HepG2 (cell line): ENCODE results near the gene SPSB2. TPM values are rescaled to one million over a fixed set of nuclear protein-coding genes. Genes with fewer than 3 reads are reported as not detected.

Source experiments
- AKAP8 ChIP-seq: sonication (generic); formaldehyde crosslinking; IDR thresholded peaks from 2 replicates; pipeline ENCODE4 v1.5.1; 2020; ENCODE audit warnings: mild to moderate bottlenecking, missing genetic modification reagents
- DMAP1 ChIP-seq: IDR thresholded peaks from 2 replicates; pipeline ENCODE4 v1.6.1; 2016
- FOXP1 ChIP-seq, 2 experiments: fragments of 450-650 bp in 1 of 2; IDR thresholded peaks; 2 replicates each; pipeline ENCODE4 v1.6.1; 2017 to 2018; ENCODE audit warnings: antibody characterized with exemption in 1 of 2
- GPN1 ChIP-seq: sonication (generic); formaldehyde crosslinking; IDR thresholded peaks from 2 replicates; pipeline ENCODE4 v1.5.1; 2020; ENCODE audit warnings: missing genetic modification reagents, borderline replicate concordance
- KAT2B ChIP-seq: fragments of 150-350 bp; IDR thresholded peaks from 2 replicates; pipeline ENCODE4 v1.6.1; 2014; ENCODE audit warnings: low read depth, low read length, borderline replicate concordance
- KDM4B ChIP-seq: sonication (generic); formaldehyde crosslinking; IDR thresholded peaks from 2 replicates; pipeline ENCODE4 v1.4.0; 2020; ENCODE audit warnings: missing genetic modification reagents
- NAIF1 ChIP-seq: sonication (generic); formaldehyde crosslinking; IDR thresholded peaks from 2 replicates; pipeline ENCODE4 v1.5.0; 2020; ENCODE audit warnings: mild to moderate bottlenecking, missing genetic modification reagents, borderline replicate concordance
- PCBP1 ChIP-seq: fragments of 200-400 bp; formaldehyde crosslinking; IDR thresholded peaks from 2 replicates; pipeline ENCODE4 v1.6.1; 2017; ENCODE audit warnings: mild to moderate bottlenecking, low read depth, low read length, borderline replicate concordance
- YY1 ChIP-seq: IDR thresholded peaks from 2 replicates; pipeline ENCODE4 v1.6.1; 2011; ENCODE audit warnings: low read length, low read depth, moderate library complexity, mild to moderate bottlenecking; ENCODE audit not compliant: insufficient read depth, insufficient replicate concordance
- ZNF296 ChIP-seq: sonication (generic); formaldehyde crosslinking; conservative IDR thresholded peaks from 2 replicates; pipeline ENCODE4 v1.5.0; 2020; ENCODE audit warnings: mild to moderate bottlenecking, missing genetic modification reagents
- ZNF432 ChIP-seq: sonication (generic); formaldehyde crosslinking; IDR thresholded peaks from 2 replicates; pipeline ENCODE4 v1.5.0; 2020; ENCODE audit warnings: missing genetic modification reagents, mild to moderate bottlenecking, borderline replicate concordance
- ZNF451 ChIP-seq: sonication (generic); formaldehyde crosslinking; IDR thresholded peaks from 2 replicates; pipeline ENCODE4 v1.5.0; 2020; ENCODE audit warnings: mild to moderate bottlenecking, missing genetic modification reagents
- ZNF496 ChIP-seq: sonication (generic); formaldehyde crosslinking; IDR thresholded peaks from 2 replicates; pipeline ENCODE4 v1.8.1; 2023; ENCODE audit warnings: mild to moderate bottlenecking, moderate library complexity, missing genetic modification reagents; ENCODE audit not compliant: insufficient replicate concordance
- ZNF577 ChIP-seq: sonication (generic); formaldehyde crosslinking; IDR thresholded peaks from 2 replicates; pipeline ENCODE4 v1.4.0; 2020; ENCODE audit warnings: mild to moderate bottlenecking, low read depth, missing genetic modification reagents, borderline replicate concordance
- ZNF841 ChIP-seq: sonication (generic); formaldehyde crosslinking; IDR thresholded peaks from 2 replicates; pipeline ENCODE4 v1.8.1; 2023; ENCODE audit warnings: missing genetic modification reagents, borderline replicate concordance
- ZSCAN9 ChIP-seq: IDR thresholded peaks from 2 replicates; pipeline ENCODE4 v1.6.1; 2016; ENCODE audit warnings: borderline replicate concordance
- polyA plus RNA-seq, 8 experiments: library from polyadenylated mRNA; depleted of rRNA in 3 of 8; stranded (reverse) in 7 of 8; unstranded in 1 of 8; fragments of >200 nt; fragmentation: Illumina TruSeq in 4 of 8; extraction: Trizol in 4 of 8; gene quantifications; 2 replicates each; pipeline versions ENCODE4 v1.2.1 to v1.2.3, GENCODE V29; 2011 to 2016; ENCODE audit warnings: low read depth in 4 of 8, missing spikeins in 1 of 8, mixed read lengths in 1 of 8; ENCODE audit not compliant: insufficient read depth in 1 of 8
- total RNA-seq, 5 experiments: library from RNA; depleted of rRNA; stranded (reverse); fragments of >200 nt; fragmentation: Illumina TruSeq; extraction: Trizol; gene quantifications; 2 replicates each; pipeline ENCODE4 v1.2.3, GENCODE V29; 2016; ENCODE audit warnings: low read depth in 1 of 5
- TF ChIP-seq, protein P1 (sequence below): sonication (generic); formaldehyde crosslinking; IDR thresholded peaks from 2 replicates; pipeline ENCODE4 v1.5.0; 2020; ENCODE audit warnings: missing genetic modification reagents, mild to moderate bottlenecking, borderline replicate concordance
- TF ChIP-seq, protein P2 (sequence below): IDR thresholded peaks from 2 replicates; pipeline ENCODE4 v1.6.1; 2016; ENCODE audit warnings: control low read depth
- TF ChIP-seq, protein P3 (sequence below): sonication (generic); formaldehyde crosslinking; IDR thresholded peaks from 2 replicates; pipeline ENCODE4 v1.4.0; 2020; ENCODE audit warnings: mild to moderate bottlenecking, low read depth, missing genetic modification reagents
- TF ChIP-seq, protein P4 (sequence below): IDR thresholded peaks from 2 replicates; pipeline ENCODE4 v1.6.1; 2016; ENCODE audit warnings: mild to moderate bottlenecking
- TF ChIP-seq, protein P5 (sequence below): sonication (generic); formaldehyde crosslinking; IDR thresholded peaks from 2 replicates; pipeline ENCODE4 v1.8.0; 2022; ENCODE audit warnings: mild to moderate bottlenecking, missing genetic modification reagents, borderline replicate concordance
- TF ChIP-seq, protein P6 (sequence below): sonication (generic); formaldehyde crosslinking; IDR thresholded peaks from 2 replicates; pipeline ENCODE4 v1.8.1; 2023; ENCODE audit warnings: missing genetic modification reagents, mild to moderate bottlenecking, borderline replicate concordance

Gene SPSB2
- total and polyA plus RNA-seq, 2 of the 13 experiments (the other 11 are each of a cell fraction or from before 2014, with no cell fraction given): 2.0 to 6.2 TPM

DNA sequence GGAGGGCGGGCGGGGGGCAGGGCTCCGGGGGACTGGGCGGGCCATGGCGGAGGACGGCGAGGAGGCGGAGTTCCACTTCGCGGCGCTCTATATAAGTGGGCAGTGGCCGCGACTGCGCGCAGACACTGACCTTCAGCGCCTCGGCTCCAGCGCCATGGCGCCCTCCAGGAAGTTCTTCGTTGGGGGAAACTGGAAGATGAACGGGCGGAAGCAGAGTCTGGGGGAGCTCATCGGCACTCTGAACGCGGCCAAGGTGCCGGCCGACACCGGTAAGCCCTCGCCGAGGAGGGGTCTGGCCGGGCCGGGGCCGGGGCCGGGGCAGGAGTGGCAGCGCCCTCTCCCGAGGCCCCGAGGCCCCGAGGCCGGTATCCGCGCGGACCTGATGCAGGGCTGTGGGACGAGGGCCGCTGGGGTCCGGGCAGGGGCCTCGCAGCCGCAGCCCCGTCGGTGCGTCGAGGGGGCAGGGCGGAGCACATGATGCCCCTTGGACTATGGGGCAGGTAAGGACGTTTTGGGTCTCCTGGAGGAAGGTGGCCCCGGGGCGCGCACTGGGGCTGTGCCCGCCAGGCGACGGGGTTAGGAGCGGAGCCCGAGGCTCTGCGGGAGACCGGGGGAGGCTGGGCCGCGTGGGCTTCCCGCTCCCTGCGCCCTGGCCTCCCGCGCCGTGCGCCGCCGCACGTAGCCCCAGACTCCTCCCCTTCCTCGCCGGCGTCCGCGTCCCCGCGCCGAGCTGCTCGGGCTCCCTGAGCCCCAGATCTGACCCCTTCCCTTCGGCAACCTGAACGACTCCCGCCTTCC is 5.5 kb downstream of the SPSB2 start, which contains the start of gene TPI1 (continued):
- TF ChIP-seq PCBP1: no peak
- TF ChIP-seq KDM4B (CRISPR knock-in tag): no peak
- TF ChIP-seq ZSCAN9 (CRISPR knock-in tag): peak; percentile 75
- TF ChIP-seq KAT2B: no peak
- no peak for TF ChIP-seq ZNF496 (CRISPR knock-in tag)
- TF ChIP-seq ZNF577 (CRISPR knock-in tag): no peak
- TF ChIP-seq FOXP1 (IDR thresholded peaks at IDR 0.05): no peak
- no peak for TF ChIP-seq FOXP1 (CRISPR knock-in tag; IDR thresholded peaks at IDR 0.05)
- TF ChIP-seq, protein P1, sequence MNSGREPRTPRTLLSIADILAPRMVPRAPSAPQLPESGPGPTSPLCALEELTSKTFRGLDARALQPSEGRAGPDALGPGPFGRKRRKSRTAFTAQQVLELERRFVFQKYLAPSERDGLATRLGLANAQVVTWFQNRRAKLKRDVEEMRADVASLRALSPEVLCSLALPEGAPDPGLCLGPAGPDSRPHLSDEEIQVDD (CRISPR knock-in tag): no peak
- 0 out of 2 replicates have a peak, but pooled peaks have one; percentile 36 for TF ChIP-seq ZNF296 (CRISPR knock-in tag)
- TF ChIP-seq GPN1: 0 out of 2 replicates have a peak, but pooled peaks have one; percentile 13
- TF ChIP-seq, protein P2, sequence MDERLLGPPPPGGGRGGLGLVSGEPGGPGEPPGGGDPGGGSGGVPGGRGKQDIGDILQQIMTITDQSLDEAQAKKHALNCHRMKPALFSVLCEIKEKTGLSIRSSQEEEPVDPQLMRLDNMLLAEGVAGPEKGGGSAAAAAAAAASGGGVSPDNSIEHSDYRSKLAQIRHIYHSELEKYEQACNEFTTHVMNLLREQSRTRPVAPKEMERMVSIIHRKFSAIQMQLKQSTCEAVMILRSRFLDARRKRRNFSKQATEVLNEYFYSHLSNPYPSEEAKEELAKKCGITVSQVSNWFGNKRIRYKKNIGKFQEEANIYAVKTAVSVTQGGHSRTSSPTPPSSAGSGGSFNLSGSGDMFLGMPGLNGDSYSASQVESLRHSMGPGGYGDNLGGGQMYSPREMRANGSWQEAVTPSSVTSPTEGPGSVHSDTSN (CRISPR knock-in tag): no peak
- TF ChIP-seq, protein P3, sequence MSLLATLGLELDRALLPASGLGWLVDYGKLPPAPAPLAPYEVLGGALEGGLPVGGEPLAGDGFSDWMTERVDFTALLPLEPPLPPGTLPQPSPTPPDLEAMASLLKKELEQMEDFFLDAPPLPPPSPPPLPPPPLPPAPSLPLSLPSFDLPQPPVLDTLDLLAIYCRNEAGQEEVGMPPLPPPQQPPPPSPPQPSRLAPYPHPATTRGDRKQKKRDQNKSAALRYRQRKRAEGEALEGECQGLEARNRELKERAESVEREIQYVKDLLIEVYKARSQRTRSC: no peak; the same call in 1 of the 2 replicates
- TF ChIP-seq DMAP1: peak; percentile 61; the same call in 1 of the 2 replicates
- TF ChIP-seq ZNF841: no peak; the same call in 1 of the 2 replicates
- TF ChIP-seq NAIF1: no peak
- no peak for TF ChIP-seq ZNF432 (CRISPR knock-in tag)
- TF ChIP-seq YY1: peak; percentile 84
- TF ChIP-seq AKAP8: peak; percentile 94; the same call in 1 of the 2 replicates
- TF ChIP-seq, protein P4, sequence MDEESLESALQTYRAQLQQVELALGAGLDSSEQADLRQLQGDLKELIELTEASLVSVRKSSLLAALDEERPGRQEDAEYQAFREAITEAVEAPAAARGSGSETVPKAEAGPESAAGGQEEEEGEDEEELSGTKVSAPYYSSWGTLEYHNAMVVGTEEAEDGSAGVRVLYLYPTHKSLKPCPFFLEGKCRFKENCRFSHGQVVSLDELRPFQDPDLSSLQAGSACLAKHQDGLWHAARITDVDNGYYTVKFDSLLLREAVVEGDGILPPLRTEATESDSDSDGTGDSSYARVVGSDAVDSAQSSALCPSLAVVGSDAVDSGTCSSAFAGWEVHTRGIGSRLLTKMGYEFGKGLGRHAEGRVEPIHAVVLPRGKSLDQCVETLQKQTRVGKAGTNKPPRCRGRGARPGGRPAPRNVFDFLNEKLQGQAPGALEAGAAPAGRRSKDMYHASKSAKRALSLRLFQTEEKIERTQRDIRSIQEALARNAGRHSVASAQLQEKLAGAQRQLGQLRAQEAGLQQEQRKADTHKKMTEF: peak; percentile 59
- TF ChIP-seq, protein P5, sequence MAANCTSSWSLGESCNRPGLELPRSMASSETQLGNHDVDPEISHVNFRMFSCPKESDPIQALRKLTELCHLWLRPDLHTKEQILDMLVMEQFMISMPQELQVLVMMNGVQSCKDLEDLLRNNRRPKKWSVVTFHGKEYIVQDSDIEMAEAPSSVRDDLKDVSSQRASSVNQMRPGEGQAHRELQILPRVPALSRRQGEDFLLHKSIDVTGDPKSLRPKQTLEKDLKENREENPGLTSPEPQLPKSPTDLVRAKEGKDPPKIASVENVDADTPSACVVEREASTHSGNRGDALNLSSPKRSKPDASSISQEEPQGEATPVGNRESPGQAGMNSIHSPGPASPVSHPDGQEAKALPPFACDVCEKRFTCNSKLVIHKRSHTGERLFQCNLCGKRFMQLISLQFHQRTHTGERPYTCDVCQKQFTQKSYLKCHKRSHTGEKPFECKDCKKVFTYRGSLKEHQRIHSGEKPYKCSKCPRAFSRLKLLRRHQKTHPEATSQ (CRISPR knock-in tag): no peak
- no peak for TF ChIP-seq ZNF451 (CRISPR knock-in tag)
- TF ChIP-seq, protein P6, sequence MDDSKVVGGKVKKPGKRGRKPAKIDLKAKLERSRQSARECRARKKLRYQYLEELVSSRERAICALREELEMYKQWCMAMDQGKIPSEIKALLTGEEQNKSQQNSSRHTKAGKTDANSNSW (CRISPR knock-in tag): peak; percentile 45; the same call in 1 of the 2 replicates
